ENCODE data around the gene TOP2A. TPM values are rescaled to one million over a fixed set of nuclear protein-coding genes. Genes with fewer than 3 reads are reported as not detected.
"Not testable (repeated sequence)": the region's sequence is repeated elsewhere in the genome, so short reads cannot be mapped to it uniquely, and the experiment has no call there.

Gene TOP2A
- total RNA-seq, 1 experiment from 2014 or later = 199 TPM

DNA sequence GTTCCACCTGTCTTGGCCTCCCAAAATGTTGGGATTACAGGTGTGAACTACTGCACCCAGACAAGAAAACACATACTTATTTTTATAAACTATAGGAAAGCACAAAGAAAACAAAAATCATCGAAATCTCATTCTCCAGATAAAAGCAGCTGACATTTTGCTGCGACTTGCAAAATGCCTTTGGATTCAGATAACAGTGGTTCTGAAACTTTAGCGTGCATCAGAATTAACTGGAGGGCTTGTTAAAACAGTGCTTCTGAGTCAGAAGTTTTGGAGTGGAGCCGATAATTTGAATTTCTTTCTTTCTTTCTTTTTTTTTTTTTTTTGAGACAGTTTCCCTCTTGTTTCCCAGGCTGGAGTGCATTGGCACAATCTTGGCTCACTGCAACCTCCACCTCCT is 35.4 kb downstream of the TOP2A start:
- H3K79me2 ChIP-seq (ENCODE audit: low read length) = no peaks in the 10 kb centered on the region
- no peaks in the 10 kb centered on the region for H3K27me3 ChIP-seq (ENCODE audit: low read length)
- no peak overlapping the region for H3K4me2 ChIP-seq (ENCODE audit: low read depth, low read length, poor library complexity, severe bottlenecking)
- H3K9ac ChIP-seq (ENCODE audit: low read length) = no peak overlapping the region
- no peak overlapping the region for H3K27ac ChIP-seq (ENCODE audit: low read length)
- H3K36me3 ChIP-seq (ENCODE audit: insufficient read depth, low read length) = no peaks in the 10 kb centered on the region
- no peaks in the 10 kb centered on the region for H3K9me3 ChIP-seq (ENCODE audit: low read length)
- no peaks in the 10 kb centered on the region for H3K4me1 ChIP-seq (ENCODE audit: low read length)
- no peak for DNase-seq
- H4K20me1 ChIP-seq (ENCODE audit: insufficient read depth, low read depth, low read length) = no peaks in the 10 kb centered on the region
- H2AFZ ChIP-seq (ENCODE audit: low read length) = no peak overlapping the region
- no peak overlapping the region for H3K4me3 ChIP-seq (ENCODE audit: low read length)
- H3K9me2 ChIP-seq (replicated peaks; ENCODE audit: insufficient read depth, low read length) = no peaks in the 10 kb centered on the region

- no peaks in the 10 kb centered on the region for H3K9me2 ChIP-seq (replicated peaks; ENCODE audit: insufficient read depth, low read length)
- H3K27ac ChIP-seq (ENCODE audit: low read length) = no peak overlapping the region
- H4K20me1 ChIP-seq (ENCODE audit: insufficient read depth, low read depth, low read length) = no peaks in the 10 kb centered on the region
- H3K4me1 ChIP-seq (ENCODE audit: low read length) = no peaks in the 10 kb centered on the region
- no peaks in the 10 kb centered on the region for H3K27me3 ChIP-seq (ENCODE audit: low read length)
- no peak overlapping the region for H2AFZ ChIP-seq (ENCODE audit: low read length)
- no peak overlapping the region for H3K4me2 ChIP-seq (ENCODE audit: low read depth, low read length, poor library complexity, severe bottlenecking)
- H3K4me3 ChIP-seq (ENCODE audit: low read length) = no peak overlapping the region
- DNase-seq = no peak
- no peaks in the 10 kb centered on the region for H3K36me3 ChIP-seq (ENCODE audit: insufficient read depth, low read length)
- no peaks in the 10 kb centered on the region for H3K9me3 ChIP-seq (ENCODE audit: low read length)
- H3K79me2 ChIP-seq (ENCODE audit: low read length) = no peaks in the 10 kb centered on the region
- H3K9ac ChIP-seq (ENCODE audit: low read length) = no peak overlapping the region
Measured at GRCh38 chr17:40378966-40379365, 38.7 kb downstream of the TOP2A start.

GRCh38 chr17:40377832-40378231 is 39.9 kb downstream of the TOP2A start:
- no peaks in the 10 kb centered on the region for H3K9me3 ChIP-seq (ENCODE audit: low read length)
- H3K79me2 ChIP-seq (ENCODE audit: low read length) = no peaks in the 10 kb centered on the region
- H3K27me3 ChIP-seq (ENCODE audit: low read length) = no peaks in the 10 kb centered on the region
- H3K4me1 ChIP-seq (ENCODE audit: low read length) = no peaks in the 10 kb centered on the region
- H3K4me2 ChIP-seq (ENCODE audit: low read depth, low read length, poor library complexity, severe bottlenecking) = no peak overlapping the region
- no peak overlapping the region for H3K4me3 ChIP-seq (ENCODE audit: low read length)
- H3K36me3 ChIP-seq (ENCODE audit: insufficient read depth, low read length) = no peaks in the 10 kb centered on the region
- no peak overlapping the region for H2AFZ ChIP-seq (ENCODE audit: low read length)
- no peaks in the 10 kb centered on the region for H3K9me2 ChIP-seq (replicated peaks; ENCODE audit: insufficient read depth, low read length)
- H3K27ac ChIP-seq (ENCODE audit: low read length) = no peak overlapping the region
- H3K9ac ChIP-seq (ENCODE audit: low read length) = no peak overlapping the region
- no peaks in the 10 kb centered on the region for H4K20me1 ChIP-seq (ENCODE audit: insufficient read depth, low read depth, low read length)
- DNase-seq = no peak

DNA sequence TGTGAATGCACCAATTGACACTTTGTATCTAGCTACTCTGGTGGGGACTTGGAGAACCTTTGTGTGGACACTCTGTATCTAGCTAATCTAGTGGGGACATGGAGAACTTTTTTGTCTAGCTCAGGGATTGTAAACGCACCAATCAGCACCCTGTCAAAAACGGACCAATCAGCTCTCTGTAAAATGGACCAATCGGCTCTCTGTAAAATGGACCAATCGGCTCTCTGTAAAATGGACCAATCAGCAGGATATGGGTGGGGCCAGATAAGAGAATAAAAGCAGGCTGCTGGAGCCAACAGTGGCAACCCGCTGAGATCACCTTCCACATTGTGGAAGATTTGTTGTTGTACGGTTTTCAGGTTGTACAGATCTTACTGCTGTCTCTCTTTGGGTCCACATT is 41.2 kb downstream of the TOP2A start:
- H3K27me3 ChIP-seq (ENCODE audit: low read length); H3K36me3 ChIP-seq (ENCODE audit: insufficient read depth, low read length); H3K4me2 ChIP-seq (ENCODE audit: low read depth, low read length, poor library complexity, severe bottlenecking); H3K9me3 ChIP-seq (ENCODE audit: low read length); H3K9me2 ChIP-seq (replicated peaks; ENCODE audit: insufficient read depth, low read length); H2AFZ ChIP-seq (ENCODE audit: low read length); H3K4me3 ChIP-seq (ENCODE audit: low read length); DNase-seq; H3K27ac ChIP-seq (ENCODE audit: low read length); H3K79me2 ChIP-seq (ENCODE audit: low read length); H3K9ac ChIP-seq (ENCODE audit: low read length); H4K20me1 ChIP-seq (ENCODE audit: insufficient read depth, low read depth, low read length); H3K4me1 ChIP-seq (ENCODE audit: low read length): not testable (repeated sequence)

DNA sequence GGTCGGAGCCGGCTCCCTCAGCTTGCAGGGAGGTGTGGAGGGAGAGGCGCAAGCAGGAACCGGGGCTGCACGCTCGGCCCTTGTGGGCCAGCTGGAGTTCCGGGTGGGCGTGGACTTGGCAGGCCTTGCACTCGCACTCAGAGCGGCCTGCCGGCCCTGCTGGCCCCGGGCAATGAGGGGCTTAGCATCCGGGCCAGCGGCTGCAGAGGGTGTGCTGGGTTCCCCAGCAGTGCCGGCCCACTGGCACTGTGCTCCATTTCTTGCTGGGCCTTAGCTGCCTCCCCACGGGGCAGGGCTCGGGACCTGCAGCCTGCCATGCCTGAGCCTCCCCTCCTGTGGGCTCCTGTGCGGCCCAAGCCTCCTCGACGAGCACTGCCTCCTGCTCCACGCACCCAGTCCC is 41.9 kb downstream of the TOP2A start:
- H3K9me2 ChIP-seq (replicated peaks; ENCODE audit: insufficient read depth, low read length) = not testable (repeated sequence)

GRCh38 chr17:40374821-40375498 is 42.7 kb downstream of the TOP2A start:
- Histone ChIP-seq H3K27ac (ENCODE audit: low read length) (no peak overlapping the region), H2AFZ (ENCODE audit: low read length) (no peak overlapping the region), H3K27me3 (ENCODE audit: low read length) (no peaks in the 10 kb centered on the region), H3K79me2 (ENCODE audit: low read length) (no peaks in the 10 kb centered on the region), H3K4me1 (ENCODE audit: low read length) (no peaks in the 10 kb centered on the region), H4K20me1 (ENCODE audit: insufficient read depth, low read depth, low read length) (no peaks in the 10 kb centered on the region), H3K9me2 (replicated peaks; ENCODE audit: insufficient read depth, low read length) (no peaks in the 10 kb centered on the region), H3K9ac (ENCODE audit: low read length) (no peak overlapping the region), H3K36me3 (ENCODE audit: insufficient read depth, low read length) (no peaks in the 10 kb centered on the region), H3K4me2 (ENCODE audit: low read depth, low read length, poor library complexity, severe bottlenecking) (no peak overlapping the region), H3K4me3 (ENCODE audit: low read length) (no peak overlapping the region), H3K9me3 (ENCODE audit: low read length) (no peaks in the 10 kb centered on the region)
- DNase-seq = no peak

More for the DNA sequence above, 41.9 kb downstream of the TOP2A start:
- H3K4me1 ChIP-seq (ENCODE audit: low read length); H3K4me3 ChIP-seq (ENCODE audit: low read length); H3K9ac ChIP-seq (ENCODE audit: low read length); H3K9me3 ChIP-seq (ENCODE audit: low read length); H3K4me2 ChIP-seq (ENCODE audit: low read depth, low read length, poor library complexity, severe bottlenecking); H3K79me2 ChIP-seq (ENCODE audit: low read length); DNase-seq; H3K27ac ChIP-seq (ENCODE audit: low read length); H4K20me1 ChIP-seq (ENCODE audit: insufficient read depth, low read depth, low read length); H2AFZ ChIP-seq (ENCODE audit: low read length); H3K27me3 ChIP-seq (ENCODE audit: low read length); H3K36me3 ChIP-seq (ENCODE audit: insufficient read depth, low read length): not testable (repeated sequence)

- Histone ChIP-seq H3K27ac (ENCODE audit: low read length) (no peak overlapping the region), H3K27me3 (ENCODE audit: low read length) (no peaks in the 10 kb centered on the region), H3K4me1 (ENCODE audit: low read length) (no peaks in the 10 kb centered on the region), H3K9me3 (ENCODE audit: low read length) (no peaks in the 10 kb centered on the region), H2AFZ (ENCODE audit: low read length) (no peak overlapping the region), H3K9ac (ENCODE audit: low read length) (no peak overlapping the region), H3K9me2 (replicated peaks; ENCODE audit: insufficient read depth, low read length) (no peaks in the 10 kb centered on the region), H3K79me2 (ENCODE audit: low read length) (no peaks in the 10 kb centered on the region), H3K4me2 (ENCODE audit: low read depth, low read length, poor library complexity, severe bottlenecking) (no peak overlapping the region), H3K4me3 (ENCODE audit: low read length) (no peak overlapping the region), H3K36me3 (ENCODE audit: insufficient read depth, low read length) (no peaks in the 10 kb centered on the region), H4K20me1 (ENCODE audit: insufficient read depth, low read depth, low read length) (no peaks in the 10 kb centered on the region)
- no peak for DNase-seq
Measured at GRCh38 chr17:40373999-40374398, 43.7 kb downstream of the TOP2A start.

DNA sequence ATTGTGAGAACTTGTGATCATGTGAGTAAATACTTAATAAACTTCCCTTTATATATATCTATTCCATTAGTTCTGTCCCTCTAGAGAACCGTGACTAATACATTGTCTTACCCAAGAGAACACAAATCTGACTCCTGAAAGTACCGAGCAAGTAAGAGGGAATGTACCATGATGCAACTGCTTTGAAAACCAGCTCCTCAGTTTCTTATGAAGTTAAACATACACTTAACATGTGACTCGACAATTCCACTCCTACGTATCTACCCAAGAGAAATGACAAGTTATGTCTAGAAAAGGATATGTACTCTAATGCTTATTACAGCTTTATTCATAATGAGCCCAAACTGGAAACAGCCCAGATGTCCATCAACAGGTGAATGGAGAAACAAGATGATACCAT is 44.4 kb downstream of the TOP2A start:
- Histone ChIP-seq H3K27me3 (ENCODE audit: low read length) (no peaks in the 10 kb centered on the region), H3K36me3 (ENCODE audit: insufficient read depth, low read length) (no peaks in the 10 kb centered on the region), H3K9me2 (replicated peaks; ENCODE audit: insufficient read depth, low read length) (no peaks in the 10 kb centered on the region), H3K27ac (ENCODE audit: low read length) (no peak overlapping the region), H2AFZ (ENCODE audit: low read length) (no peak overlapping the region), H3K4me3 (ENCODE audit: low read length) (no peak overlapping the region), H3K9ac (ENCODE audit: low read length) (no peak overlapping the region), H3K9me3 (ENCODE audit: low read length) (no peaks in the 10 kb centered on the region), H3K4me2 (ENCODE audit: low read depth, low read length, poor library complexity, severe bottlenecking) (no peak overlapping the region), H3K4me1 (ENCODE audit: low read length) (no peaks in the 10 kb centered on the region), H3K79me2 (ENCODE audit: low read length) (no peaks in the 10 kb centered on the region), H4K20me1 (ENCODE audit: insufficient read depth, low read depth, low read length) (no peaks in the 10 kb centered on the region)
- no peak for DNase-seq

- not testable (repeated sequence) for H3K9me2 ChIP-seq (replicated peaks; ENCODE audit: insufficient read depth, low read length); H3K4me1 ChIP-seq (ENCODE audit: low read length); H4K20me1 ChIP-seq (ENCODE audit: insufficient read depth, low read depth, low read length); H3K36me3 ChIP-seq (ENCODE audit: insufficient read depth, low read length); H3K79me2 ChIP-seq (ENCODE audit: low read length); H3K27ac ChIP-seq (ENCODE audit: low read length); H3K9me3 ChIP-seq (ENCODE audit: low read length); H3K27me3 ChIP-seq (ENCODE audit: low read length); H2AFZ ChIP-seq (ENCODE audit: low read length); DNase-seq; H3K4me2 ChIP-seq (ENCODE audit: low read depth, low read length, poor library complexity, severe bottlenecking); H3K9ac ChIP-seq (ENCODE audit: low read length); H3K4me3 ChIP-seq (ENCODE audit: low read length)
Measured at GRCh38 chr17:40372644-40373043, 45.1 kb downstream of the TOP2A start.
